NCI-H526 treated with DMSO at 0.1 percent for 48 hours (cell line): ENCODE results near the gene ZNF358.

Experiments
- DNase-seq: peaks from one replicate; lab custom pipeline; 2025; lab: John Stamatoyannopoulos, UW

The ZNF358 gene

DNA sequence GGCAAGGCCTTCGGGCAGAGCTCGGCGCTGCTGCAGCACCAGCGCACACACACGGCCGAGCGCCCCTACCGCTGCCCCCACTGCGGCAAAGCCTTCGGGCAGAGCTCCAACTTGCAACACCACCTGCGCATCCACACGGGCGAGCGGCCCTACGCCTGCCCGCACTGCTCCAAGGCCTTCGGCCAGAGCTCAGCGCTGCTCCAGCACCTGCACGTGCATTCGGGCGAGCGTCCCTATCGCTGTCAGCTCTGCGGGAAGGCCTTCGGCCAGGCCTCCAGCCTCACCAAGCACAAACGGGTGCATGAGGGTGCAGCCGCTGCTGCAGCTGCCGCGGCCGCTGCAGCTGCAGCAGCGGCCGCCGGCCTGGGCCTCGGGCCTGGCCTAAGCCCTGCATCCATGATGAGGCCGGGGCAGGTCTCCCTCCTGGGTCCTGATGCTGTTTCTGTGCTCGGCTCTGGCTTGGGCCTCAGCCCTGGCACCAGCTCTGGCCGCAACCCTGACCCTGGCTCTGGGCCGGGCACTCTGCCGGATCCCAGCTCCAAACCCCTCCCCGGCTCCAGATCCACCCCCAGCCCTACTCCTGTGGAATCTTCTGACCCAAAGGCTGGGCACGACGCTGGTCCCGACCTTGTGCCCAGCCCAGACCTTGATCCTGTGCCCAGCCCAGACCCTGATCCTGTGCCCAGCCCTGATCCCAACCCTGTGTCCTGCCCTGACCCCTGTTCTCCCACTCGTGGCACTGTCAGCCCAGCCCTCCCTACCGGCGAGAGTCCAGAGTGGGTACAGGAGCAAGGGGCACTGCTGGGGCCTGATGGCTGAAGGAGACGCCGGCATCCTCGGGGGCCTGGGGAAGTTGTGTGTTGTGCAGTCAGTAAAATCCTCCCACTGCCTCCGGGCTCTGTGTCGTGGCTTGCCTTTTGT, 4.5 kb downstream of the ZNF358 start:
- no peak for DNase-seq

DNA sequence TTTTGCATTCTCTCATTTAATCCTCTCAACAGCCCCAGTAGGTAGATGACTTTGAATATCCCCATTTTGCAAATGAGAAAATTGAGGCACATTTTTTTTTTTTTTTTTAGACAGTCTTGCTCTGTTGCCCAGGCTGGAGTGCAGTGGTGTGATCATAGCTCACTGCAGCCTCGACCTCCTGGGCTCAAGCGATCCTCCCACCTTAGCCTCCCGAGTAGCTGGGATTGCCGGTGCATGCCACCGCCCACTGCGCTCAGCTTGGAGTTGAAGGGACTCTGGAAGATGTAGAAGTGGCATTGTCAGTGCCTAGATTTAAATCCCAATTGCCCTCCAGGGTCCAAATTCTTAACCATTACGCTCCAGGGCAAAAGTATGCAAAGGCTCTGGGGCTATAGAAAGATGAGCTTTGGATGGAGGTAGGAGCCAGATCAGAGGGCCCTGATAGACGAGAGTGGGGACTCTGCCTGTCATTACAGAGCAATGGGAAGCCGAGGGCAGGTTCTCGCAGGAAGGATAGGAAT, 5.7 kb downstream of the ZNF358 start:
- no peak for DNase-seq

DNA sequence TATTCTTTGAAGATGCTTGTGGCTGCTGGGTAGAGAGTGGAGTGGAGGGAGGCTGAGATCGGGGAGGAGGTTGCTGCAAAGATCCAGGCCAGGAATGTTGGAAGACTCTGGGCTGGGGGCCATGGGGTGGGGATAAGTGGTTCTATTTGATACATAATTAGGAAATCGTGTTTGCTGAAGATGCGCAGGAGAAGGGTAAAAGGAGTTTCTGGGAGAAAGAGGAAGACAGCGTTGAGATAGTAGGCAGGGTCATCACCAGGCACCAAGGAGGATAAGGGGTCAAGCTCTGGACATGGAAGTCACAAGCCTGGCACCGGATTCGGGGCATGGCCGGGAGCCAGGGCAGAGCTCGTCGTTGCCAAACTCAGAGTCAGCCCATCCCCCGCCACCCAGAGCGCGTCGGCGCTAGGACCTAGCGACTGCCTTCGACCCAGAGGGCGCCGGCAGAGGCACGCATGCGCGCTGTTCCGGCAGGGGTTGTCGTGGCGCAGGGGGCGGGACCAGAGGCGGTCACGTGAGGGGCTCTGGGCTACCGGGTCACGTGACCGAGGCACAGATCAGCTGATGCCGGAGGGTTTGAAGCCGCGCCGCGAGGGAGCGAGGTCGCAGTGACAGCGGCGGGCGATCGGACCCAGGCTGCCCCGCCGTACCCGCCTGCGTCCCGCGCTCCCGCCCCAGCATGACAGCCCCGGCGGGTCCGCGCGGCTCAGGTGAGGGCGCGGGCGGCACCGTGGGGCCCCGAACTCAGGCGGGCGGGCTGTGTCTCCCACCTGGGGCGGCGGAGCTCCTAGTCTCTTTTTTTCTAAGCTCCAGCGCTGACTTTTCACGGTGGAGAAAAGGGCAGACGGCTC, 6.4 kb downstream of the ZNF358 start, which contains the start of gene MCOLN1:
TSS of gene MCOLN1 (plus strand) at position 553 of the 851 bp plus-strand sequence. CDS start at position 680, 127 bp downstream.
- DNase-seq = peak; percentile 61

DNA sequence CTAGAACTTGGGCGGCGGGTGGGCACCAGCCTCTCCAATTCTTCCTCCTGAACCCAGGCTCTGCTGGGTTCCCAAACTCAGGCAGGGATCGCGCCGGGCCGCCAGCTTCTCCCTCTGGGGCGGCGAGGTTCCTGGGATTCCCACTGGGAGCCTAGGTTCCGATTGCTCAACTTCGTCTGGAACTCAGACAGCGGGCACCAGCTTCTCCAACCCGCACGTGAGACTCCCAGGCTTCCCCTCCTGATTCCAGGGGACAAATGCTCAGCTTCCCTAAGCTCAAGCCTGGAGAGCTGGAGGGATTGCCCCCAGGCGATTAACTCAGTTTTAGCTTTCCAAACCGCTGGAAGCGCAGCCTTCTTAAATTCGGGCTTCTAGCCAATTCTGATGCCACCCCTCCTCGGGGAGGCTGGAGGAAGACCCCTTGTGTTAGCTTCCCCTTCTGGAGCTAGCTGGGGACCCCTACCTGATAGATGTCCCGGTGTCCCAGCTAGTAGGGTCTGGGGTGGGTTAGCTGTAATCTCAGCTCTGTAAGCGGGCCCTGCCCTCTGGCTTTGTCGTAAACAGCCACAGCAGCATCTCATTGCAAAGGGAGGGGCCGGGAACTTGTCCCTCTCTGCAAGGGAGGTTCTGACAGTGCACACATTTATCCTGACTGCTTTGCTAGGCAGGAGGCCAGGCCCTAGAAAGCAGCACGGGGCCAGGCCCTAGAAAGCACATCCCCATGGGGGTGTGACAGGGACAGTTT, 7.2 kb downstream of the ZNF358 start:
- no peak for DNase-seq

DNA sequence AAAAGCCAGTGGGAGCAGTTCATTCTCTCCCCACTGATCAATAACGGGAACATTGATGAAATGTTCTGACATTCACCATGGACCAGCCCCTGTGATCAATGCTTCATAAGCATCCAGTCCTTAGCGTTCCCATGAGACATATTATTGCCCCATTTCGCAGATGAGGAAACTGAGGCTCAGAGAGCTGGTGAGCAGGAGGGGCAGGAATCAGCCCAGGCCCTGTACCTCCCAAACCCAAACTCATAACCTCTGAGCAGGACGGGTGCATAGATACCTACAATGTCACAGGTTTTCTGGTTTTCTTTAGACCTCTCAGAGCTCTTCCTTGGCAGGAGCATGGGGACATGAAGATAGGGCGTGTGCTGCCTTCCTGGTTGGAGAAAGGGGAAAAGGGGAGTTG, 8.6 kb downstream of the ZNF358 start:
- no peak for DNase-seq

DNA sequence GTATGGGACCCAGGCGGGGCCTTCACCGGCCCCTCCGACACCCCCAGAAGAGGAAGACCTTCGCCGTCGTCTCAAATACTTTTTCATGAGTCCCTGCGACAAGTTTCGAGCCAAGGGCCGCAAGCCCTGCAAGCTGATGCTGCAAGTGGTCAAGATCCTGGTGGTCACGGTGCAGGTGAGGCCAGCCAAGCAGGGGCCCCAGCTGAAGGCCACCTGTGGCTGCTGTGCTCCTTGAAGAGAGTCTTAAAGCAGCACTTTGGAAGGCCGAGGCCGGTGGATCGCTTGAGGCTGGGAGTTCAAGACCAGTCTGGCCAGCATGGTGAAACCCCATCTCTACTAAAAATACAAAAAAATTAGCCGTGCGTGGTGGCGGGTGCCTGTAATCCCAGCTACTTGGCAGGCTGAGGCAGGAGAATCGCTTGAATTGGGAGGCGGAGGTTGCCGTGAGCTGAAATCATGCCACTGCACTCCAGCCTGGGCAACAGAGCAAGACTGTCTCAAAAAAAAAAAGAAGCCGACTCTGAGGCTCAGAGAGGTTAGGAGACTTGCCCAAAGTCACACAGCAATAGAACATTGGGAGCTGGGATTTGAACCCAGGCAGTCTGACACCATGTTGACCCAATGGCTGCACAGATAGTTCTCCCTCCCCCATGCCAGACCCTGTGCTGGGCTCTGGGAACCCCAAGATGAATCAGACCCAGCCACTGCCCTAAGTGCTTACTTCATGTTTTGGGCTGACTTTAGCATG, 9.3 kb downstream of the ZNF358 start:
- no peak for DNase-seq

DNA sequence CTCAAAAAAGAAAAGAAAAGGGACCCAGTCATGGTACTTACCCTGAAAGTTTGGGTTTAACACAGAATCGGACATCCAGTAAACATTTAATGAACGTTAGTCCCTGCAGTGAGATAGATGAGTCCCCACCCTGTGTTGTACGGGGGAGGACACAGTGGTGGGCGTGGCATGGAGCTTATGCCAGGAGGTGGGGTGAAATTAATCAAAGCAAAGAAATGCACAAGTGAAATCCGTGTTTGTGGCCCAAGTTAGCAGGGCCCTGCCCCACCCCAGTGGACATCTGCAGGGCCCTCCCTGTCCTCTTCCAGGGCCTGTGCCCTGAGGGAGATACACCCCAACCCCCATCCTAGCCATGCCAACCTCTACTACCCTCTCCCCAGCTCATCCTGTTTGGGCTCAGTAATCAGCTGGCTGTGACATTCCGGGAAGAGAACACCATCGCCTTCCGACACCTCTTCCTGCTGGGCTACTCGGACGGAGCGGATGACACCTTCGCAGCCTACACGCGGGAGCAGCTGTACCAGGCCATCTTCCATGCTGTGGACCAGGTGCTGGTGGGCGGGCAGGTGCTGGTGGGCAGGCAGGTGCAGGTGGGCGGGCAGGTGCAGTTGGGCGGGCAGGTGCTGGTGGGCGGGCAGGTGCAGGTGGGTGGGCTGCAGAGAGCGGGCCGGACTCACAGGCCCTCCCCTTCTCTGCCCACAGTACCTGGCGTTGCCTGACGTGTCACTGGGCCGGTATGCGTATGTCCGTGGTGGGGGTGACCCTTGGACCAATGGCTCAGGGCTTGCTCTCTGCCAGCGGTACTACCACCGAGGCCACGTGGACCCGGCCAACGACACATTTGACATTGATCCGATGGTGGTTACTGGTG, 10.4 kb downstream of the ZNF358 start:
- DNase-seq = no peak

DNA sequence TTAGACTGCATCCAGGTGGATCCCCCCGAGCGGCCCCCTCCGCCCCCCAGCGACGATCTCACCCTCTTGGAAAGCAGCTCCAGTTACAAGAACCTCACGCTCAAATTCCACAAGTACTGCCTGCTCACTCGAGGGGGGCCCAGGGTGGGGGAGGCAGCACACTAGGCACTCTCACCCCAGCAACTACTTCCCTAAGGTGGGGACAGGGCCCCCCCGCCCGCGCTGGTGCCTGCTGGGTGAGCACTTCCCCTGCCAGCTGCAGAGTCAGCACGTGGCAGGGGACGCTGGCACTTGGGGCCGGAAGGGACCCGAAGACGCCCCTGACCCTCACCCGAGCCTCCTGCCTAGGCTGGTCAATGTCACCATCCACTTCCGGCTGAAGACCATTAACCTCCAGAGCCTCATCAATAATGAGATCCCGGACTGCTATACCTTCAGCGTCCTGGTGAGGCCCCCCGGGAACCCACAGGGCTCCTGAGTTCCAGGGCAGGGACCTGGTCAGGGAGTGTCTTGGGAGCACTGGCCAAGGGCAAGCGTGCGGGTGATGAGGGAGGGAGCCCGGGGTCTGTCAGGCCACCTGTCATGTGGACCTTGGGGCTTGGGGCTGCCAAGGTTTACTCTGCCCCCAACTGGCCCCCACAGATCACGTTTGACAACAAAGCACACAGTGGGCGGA, 11.8 kb downstream of the ZNF358 start:
- DNase-seq = no peak

DNA sequence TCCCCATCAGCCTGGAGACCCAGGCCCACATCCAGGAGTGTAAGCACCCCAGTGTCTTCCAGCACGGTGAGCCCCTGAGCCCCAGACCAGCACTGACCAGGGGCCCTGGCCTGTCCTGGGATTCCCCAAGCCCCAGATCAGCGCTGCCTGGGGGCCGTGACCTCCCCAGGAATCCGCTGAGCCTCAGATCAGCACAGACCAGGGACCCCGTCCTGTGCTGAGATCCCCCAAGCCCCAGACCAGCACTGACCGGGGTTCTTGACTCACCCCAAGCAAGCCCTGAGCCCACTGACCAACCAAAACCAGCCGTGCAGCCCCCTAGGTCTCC, 12.3 kb downstream of the ZNF358 start:
- no peak for DNase-seq

DNA sequence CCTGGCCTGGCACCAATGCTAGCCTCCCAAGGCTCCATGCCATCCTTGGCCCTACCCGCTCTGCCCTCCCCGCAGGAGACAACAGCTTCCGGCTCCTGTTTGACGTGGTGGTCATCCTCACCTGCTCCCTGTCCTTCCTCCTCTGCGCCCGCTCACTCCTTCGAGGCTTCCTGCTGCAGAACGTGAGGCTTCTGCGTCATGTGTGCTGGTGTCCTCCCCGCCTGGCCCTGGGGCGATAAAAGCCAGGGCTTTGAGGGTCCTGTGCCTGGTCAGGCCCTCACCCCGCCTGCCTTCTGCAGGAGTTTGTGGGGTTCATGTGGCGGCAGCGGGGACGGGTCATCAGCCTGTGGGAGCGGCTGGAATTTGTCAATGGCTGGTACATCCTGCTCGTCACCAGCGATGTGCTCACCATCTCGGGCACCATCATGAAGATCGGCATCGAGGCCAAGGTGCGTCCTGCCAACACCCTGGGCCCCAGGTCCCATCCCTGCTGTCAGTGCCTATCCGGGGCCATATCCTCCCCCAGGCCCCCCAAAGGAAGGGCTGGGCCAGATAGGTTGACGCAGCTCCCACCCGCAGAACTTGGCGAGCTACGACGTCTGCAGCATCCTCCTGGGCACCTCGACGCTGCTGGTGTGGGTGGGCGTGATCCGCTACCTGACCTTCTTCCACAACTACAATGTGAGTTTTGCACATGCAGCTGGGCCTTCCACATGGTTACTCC, 12.8 kb downstream of the ZNF358 start:
- no peak for DNase-seq

DNA sequence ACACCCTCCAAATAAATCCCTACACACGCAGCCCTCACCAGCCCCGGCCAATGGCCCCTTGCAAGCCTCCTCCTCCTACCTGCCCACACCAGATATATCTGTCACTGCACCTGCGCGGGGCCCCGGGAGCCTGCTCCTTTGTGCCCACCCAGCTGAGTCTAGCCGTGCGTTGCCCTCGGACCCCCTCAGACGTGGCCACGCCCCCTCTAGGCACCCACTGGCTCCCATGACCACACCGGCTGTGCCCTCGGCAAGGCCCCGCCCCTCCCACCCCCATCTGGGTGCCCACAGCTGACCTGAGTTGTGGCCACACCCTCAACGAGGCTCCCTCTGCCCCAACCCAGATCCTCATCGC, 13.3 kb downstream of the ZNF358 start:
- DNase-seq = no peak

DNA sequence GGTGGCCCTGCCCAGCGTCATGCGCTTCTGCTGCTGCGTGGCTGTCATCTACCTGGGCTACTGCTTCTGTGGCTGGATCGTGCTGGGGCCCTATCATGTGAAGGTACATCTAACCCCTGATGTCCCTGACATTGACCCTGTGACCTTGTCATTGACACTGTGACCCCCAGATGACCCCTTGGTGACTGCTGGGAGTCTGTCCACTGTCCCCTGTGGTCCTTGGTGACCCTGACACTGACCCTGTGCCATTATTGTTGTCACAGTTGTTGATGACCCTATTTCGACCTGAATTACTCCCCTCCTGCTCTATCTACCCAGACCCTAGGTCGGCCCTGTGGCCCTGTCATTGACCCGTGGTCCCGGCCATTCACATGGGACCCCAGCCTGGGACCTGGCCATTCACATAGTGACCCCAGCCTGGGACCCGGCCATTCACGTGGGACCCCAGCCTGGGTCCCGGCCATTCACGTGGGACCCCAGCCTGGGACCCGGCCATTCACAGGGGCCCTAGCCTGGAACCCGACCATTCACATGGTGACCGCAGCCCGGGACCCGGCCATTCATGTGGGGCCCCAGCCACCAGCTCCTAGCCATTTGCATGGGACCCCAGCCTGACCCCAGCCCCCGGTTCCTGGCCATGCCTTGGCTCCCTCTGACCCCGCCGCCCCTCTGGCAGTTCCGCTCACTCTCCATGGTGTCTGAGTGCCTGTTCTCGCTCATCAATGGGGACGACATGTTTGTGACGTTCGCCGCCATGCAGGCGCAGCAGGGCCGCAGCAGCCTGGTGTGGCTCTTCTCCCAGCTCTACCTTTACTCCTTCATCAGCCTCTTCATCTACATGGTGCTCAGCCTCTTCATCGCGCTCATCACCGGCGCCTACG, 13.9 kb downstream of the ZNF358 start:
- DNase-seq = no peak

DNA sequence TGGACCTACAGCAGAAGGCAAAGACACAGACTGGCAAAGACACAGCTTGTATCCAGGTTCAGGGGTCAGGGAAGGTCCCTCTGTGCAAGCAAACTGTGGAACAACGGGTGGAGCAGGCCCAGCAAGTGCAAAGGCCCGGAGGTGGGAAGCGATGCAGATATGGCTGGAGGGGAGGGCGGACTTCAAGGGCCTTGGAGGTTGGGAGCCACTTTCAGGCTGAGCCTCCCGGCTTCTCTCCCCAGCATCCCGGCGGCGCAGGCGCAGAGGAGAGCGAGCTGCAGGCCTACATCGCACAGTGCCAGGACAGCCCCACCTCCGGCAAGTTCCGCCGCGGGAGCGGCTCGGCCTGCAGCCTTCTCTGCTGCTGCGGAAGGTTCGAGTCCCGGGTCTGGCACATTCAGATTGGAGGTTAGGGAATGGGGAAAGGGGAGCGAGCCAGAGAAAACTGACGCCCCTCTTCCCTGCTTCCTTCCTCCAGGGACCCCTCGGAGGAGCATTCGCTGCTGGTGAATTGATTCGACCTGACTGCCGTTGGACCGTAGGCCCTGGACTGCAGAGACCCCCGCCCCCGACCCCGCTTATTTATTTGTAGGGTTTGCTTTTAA, 17.5 kb downstream of the ZNF358 start:
- no peak for DNase-seq

DNA sequence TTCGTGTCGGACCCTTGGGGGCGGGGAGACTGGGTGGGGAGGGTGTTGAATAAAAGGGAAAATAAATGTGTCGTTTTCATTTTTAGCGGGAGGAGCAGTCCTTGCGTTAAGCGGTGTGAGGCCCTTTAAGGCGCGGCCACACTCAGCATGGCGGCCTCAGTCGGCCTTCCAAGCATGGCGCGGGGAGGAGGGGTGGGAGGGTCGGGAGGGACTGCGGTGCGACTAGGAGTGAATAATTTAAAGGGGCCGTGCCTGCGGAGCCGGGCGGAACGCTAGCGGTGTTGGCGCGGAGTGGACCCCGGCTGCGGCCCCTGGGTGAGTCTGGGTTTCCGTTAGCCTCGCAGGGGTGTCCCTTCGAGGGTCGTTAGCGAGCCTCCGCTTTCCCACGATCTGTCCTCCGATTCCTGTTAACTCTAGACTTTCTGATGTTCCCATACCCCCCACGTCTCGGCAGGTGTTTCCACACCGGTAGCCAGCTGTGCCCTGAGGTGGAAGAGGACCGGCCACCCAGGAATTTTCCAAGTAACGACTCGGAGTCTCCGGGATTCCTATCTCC, 18.1 kb downstream of the ZNF358 start:
- peak; percentile 29 for DNase-seq

DNA sequence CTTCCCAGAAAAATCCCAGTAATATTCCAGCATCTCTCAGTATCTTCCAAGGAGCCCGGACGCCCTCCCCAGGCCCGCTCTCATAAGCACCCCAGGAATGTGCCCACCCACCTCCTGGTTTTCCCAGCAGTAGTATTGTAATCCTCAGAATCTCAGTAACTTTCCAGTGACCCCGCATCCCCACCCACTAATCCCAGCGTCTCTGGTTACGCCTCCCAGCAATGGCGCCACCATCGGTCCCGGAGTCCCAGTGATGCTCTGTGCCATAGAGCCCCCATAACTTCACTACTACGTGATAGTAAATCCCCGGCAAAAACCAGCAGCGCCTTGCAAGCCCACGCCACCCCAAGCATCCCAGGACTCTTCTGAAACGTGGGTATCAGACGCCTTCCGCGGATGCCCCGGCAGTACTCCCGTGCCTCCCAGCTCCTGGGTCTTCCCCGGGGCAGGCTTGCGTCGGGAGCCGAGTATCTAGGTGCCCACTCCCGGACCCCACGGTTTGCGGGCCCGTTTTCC, 18.7 kb downstream of the ZNF358 start:
- no peak for DNase-seq

DNA sequence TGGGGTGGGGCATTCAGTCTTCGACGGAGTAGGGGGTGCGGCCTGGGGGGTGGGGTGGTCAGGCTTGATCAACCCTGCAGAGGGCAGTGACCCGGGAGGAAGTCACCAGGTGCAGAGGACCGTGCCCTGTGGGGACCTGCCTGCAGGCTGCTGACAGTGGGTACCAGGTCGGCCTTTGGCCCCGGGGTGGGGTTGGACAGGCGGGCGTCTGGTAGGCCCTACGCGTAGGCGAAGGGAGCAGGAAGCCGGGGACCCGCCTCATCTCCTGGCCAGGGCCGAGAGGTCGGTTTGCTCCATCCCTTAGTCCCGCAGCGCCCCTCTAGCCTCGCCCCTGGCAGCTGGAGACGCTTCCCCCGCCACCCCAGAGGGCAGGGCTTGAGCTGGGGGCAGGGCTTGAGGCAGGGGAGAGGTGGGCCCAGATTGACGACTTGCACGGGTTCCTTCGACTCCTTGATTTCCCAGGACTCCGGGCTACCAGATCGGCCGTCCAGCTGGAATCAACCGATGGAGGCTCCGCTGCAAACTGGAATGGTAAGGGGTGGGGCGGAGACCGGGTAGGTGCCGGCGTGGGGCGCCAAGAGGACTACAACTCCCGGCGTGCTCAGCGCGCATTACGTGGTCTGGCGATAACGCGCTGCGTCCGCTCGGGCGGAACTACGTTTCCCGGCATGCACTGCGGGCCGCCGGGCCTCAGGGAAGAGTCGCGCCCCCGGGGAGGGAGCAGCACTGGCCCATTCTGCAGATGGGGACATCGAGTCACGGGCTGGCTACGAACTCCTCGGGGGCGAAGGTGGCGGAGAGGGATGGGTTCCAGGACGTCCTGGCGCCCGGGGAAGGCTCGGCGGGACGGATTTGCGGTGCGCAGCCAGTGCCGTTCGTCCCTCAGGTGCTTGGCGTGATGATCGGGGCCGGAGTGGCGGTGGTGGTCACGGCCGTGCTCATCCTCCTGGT, 19.4 kb downstream of the ZNF358 start, which contains the start of gene PNPLA6:
TSS of gene PNPLA6 (plus strand) at position 671 of the 951 bp plus-strand sequence. CDS start at position 743, 72 bp downstream.
- DNase-seq = peak; percentile 48
